ENCODE measurements around the gene RAB7B. TPM values are rescaled to one million over a fixed set of nuclear protein-coding genes. Genes with fewer than 3 reads are reported as not detected.

The RAB7B gene
- total RNA-seq, 2 donors from 2014 or later: 16.1 to 17.5 TPM

- DNase-seq (ENCODE audit: low spot score): no peak
- H3K4me3 ChIP-seq: no peak overlapping the region
- no peaks in the 10 kb centered on the region for H3K27me3 ChIP-seq (replicated peaks; ENCODE audit: insufficient read depth)
- intact Hi-C loops (cut with DNase I): no loop called here
- TF ChIP-seq CTCF (IDR thresholded peaks at IDR 0.05): no peak
- TF ChIP-seq POLR2AphosphoS5 (IDR thresholded peaks at IDR 0.05): no peak
- TF ChIP-seq POLR2A (IDR thresholded peaks at IDR 0.05): no peak
- H3K36me3 ChIP-seq: no peaks in the 10 kb centered on the region
- H3K27ac ChIP-seq: no peak overlapping the region
- 86% methylated on average over 7 of the region's 7 CpGs for WGBS
- H3K4me1 ChIP-seq (replicated peaks): no peaks in the 10 kb centered on the region
- no peaks in the 10 kb centered on the region for H3K9me3 ChIP-seq
Observed at GRCh38 chr1:206022766-206023165, 19.6 kb upstream of the RAB7B start.

GRCh38 chr1:206021626-206022365, 18.6 kb upstream of the RAB7B start:
- intact Hi-C loops (cut with DNase I): no loop called here
- Histone ChIP-seq H3K36me3 (no peaks in the 10 kb centered on the region), H3K4me3 (no peak overlapping the region), H3K27me3 (replicated peaks; ENCODE audit: insufficient read depth) (no peaks in the 10 kb centered on the region), H3K9me3 (no peaks in the 10 kb centered on the region), H3K4me1 (replicated peaks) (no peaks in the 10 kb centered on the region), H3K27ac (no peak overlapping the region)
- 67% methylated on average over 4 of the region's 4 CpGs for WGBS
- no peak for DNase-seq (ENCODE audit: low spot score)
- TF ChIP-seq CTCF (IDR thresholded peaks at IDR 0.05): no peak
- no peak for TF ChIP-seq POLR2AphosphoS5 (IDR thresholded peaks at IDR 0.05)
- TF ChIP-seq POLR2A (IDR thresholded peaks at IDR 0.05): no peak

GRCh38 chr1:206021008-206021625, 17.9 kb upstream of the RAB7B start:
- H3K27ac ChIP-seq: no peak overlapping the region
- no peak for TF ChIP-seq CTCF (IDR thresholded peaks at IDR 0.05)
- no peak for TF ChIP-seq POLR2AphosphoS5 (IDR thresholded peaks at IDR 0.05)
- no peak for TF ChIP-seq POLR2A (IDR thresholded peaks at IDR 0.05)
- intact Hi-C loops (cut with DNase I): no loop called here

GRCh38 chr1:206020393-206021007, 17.3 kb upstream of the RAB7B start:
- Histone ChIP-seq H3K4me1 (replicated peaks) (no peaks in the 10 kb centered on the region), H3K27me3 (replicated peaks; ENCODE audit: insufficient read depth) (no peaks in the 10 kb centered on the region), H3K4me3 (no peak overlapping the region), H3K27ac (no peak overlapping the region), H3K36me3 (no peaks in the 10 kb centered on the region), H3K9me3 (no peaks in the 10 kb centered on the region)
- WGBS: 96% methylated on average over 4 of the region's 4 CpGs
- DNase-seq (ENCODE audit: low spot score): no peak
- intact Hi-C loops (cut with DNase I): no loop called here
- TF ChIP-seq POLR2A (IDR thresholded peaks at IDR 0.05) (no peak), CTCF (IDR thresholded peaks at IDR 0.05) (no peak), POLR2AphosphoS5 (IDR thresholded peaks at IDR 0.05) (no peak)

More at GRCh38 chr1:206021008-206021625, 17.9 kb upstream of the RAB7B start:
- Histone ChIP-seq H3K4me1 (replicated peaks) (no peaks in the 10 kb centered on the region), H3K36me3 (no peaks in the 10 kb centered on the region), H3K27me3 (replicated peaks; ENCODE audit: insufficient read depth) (no peaks in the 10 kb centered on the region), H3K4me3 (no peak overlapping the region), H3K9me3 (no peaks in the 10 kb centered on the region)
- WGBS: 94% methylated on average over 8 of the region's 9 CpGs
- DNase-seq (ENCODE audit: low spot score): no peak
